OCI-LY7 (cell line): ENCODE data around the gene CCDC85B.

Experiments used
- EZH2phosphoT487 ChIP-seq: fragments of 200-600 bp; sonication (generic); IDR thresholded peaks from 2 replicates; pipeline ENCODE4 v1.6.1; 2018; ENCODE audit warnings: low read depth, borderline replicate concordance, mild to moderate bottlenecking, mixed run types, antibody characterized with exemption, low read length, moderate library complexity, mixed read lengths
- TF ChIP-seq, protein P1 (sequence below): fragments of 200-600 bp; sonication (generic); conservative IDR thresholded peaks from 2 replicates; pipeline ENCODE4 v1.5.1; 2014; ENCODE audit warnings: mild to moderate bottlenecking, antibody characterized with exemption, low read length, moderate library complexity, mixed read lengths

GRCh38 chr11:65844231-65844872 lies 46.1 kb upstream of the CCDC85B start:
- TF ChIP-seq, protein P1, sequence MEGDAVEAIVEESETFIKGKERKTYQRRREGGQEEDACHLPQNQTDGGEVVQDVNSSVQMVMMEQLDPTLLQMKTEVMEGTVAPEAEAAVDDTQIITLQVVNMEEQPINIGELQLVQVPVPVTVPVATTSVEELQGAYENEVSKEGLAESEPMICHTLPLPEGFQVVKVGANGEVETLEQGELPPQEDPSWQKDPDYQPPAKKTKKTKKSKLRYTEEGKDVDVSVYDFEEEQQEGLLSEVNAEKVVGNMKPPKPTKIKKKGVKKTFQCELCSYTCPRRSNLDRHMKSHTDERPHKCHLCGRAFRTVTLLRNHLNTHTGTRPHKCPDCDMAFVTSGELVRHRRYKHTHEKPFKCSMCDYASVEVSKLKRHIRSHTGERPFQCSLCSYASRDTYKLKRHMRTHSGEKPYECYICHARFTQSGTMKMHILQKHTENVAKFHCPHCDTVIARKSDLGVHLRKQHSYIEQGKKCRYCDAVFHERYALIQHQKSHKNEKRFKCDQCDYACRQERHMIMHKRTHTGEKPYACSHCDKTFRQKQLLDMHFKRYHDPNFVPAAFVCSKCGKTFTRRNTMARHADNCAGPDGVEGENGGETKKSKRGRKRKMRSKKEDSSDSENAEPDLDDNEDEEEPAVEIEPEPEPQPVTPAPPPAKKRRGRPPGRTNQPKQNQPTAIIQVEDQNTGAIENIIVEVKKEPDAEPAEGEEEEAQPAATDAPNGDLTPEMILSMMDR: no peak
- no peak for TF ChIP-seq EZH2phosphoT487
